ENCODE results near the gene CFL1.
"Not testable (repeated sequence)": the region's sequence is repeated elsewhere in the genome, so short reads cannot be mapped to it uniquely, and the experiment has no call there.

Gene CFL1

GRCh38 chr11:65896034-65896999 is 38.3 kb upstream of the CFL1 start:
- DNase-seq (ENCODE audit: extremely low spot score): no peak
- POLR2A ChIA-PET: interaction anchor here (1.2 to 2.0 kb wide), 2 partner anchors 37 to 176 kb away, joined by 3 to 6 read pairs; partner anchors contain the start of gene RNASEH2C
- CTCF ChIA-PET: interaction anchor here (0.6 to 1.4 kb wide), 3 partner anchors 8 to 185 kb away, joined by 3 read pairs; partner anchors contain the start of gene FIBP
- TF ChIP-seq FOXK2 (IDR thresholded peaks at IDR 0.05) (no peak), FOXA1 (IDR thresholded peaks at IDR 0.05) (no peak), L3MBTL2 (conservative IDR thresholded peaks at IDR 0.05) (no peak), ELF4 (IDR thresholded peaks at IDR 0.05) (no peak), SUZ12 (IDR thresholded peaks at IDR 0.05) (no peak), SP1 (IDR thresholded peaks at IDR 0.05) (no peak), FOXM1 (IDR thresholded peaks at IDR 0.05; ENCODE audit: borderline replicate concordance) (no peak)

DNA sequence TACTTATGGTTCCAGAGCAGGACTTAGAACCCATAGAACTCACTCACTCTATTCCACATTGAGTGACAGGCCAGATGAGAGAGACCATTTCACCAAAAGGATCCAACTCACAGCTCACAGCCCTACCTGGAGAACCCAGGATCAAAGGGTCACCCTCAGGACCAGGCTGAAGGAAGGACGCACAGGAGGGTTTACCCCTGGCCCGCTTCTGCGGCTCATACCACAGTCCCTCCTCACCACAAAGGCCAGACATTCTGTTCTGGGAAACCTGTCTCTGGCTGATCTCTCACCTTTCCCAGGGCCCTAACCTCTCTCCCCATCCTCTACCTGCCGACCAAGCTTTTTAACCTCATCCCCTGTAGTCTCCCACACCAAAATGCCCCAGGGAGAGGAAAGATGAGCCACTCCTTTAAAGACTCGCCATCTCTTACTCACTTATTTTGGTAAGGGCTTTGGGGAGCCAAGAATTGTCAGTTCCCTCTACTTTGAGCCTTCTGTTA is 37.6 kb upstream of the CFL1 start:
- POLR2A ChIA-PET: interaction anchor here (1.2 to 2.0 kb wide), 2 partner anchors 36 to 175 kb away, joined by 3 to 6 read pairs; partner anchors contain the start of gene RNASEH2C
- CTCF ChIA-PET: interaction anchor here (1.4 kb wide), 1 partner anchor 11 kb away, joined by 3 read pairs; no protein-coding TSS in a partner anchor
- TF ChIP-seq PKNOX1 (IDR thresholded peaks at IDR 0.05) (peak; percentile 55; the same call in 1 of the 2 replicates), FOXK2 (IDR thresholded peaks at IDR 0.05) (no peak)

GRCh38 chr11:65894034-65894591 is 36.1 kb upstream of the CFL1 start:
- CTCF ChIA-PET: no interaction called here
- POLR2A ChIA-PET: interaction anchor here (1.1 to 12.4 kb wide), 4 partner anchors 18 to 30 kb away, joined by 3 to 289 read pairs (median 4); partner anchors contain the start of genes CFL1, EFEMP2 and MUS81
- TF ChIP-seq LEF1 (IDR thresholded peaks at IDR 0.05; ENCODE audit: borderline replicate concordance) (no peak), ARNT (IDR thresholded peaks at IDR 0.05) (no peak), BHLHE40 (IDR thresholded peaks at IDR 0.05; ENCODE audit: borderline replicate concordance) (no peak), ZNF384 (IDR thresholded peaks at IDR 0.05) (no peak), ELF4 (IDR thresholded peaks at IDR 0.05) (no peak), SP1 (IDR thresholded peaks at IDR 0.05) (no peak), FOXA1 (IDR thresholded peaks at IDR 0.05) (no peak), PKNOX1 (IDR thresholded peaks at IDR 0.05) (no peak)
- no peak for DNase-seq (ENCODE audit: extremely low spot score)

More for the DNA sequence above, 37.6 kb upstream of the CFL1 start:
- no peak for DNase-seq (ENCODE audit: extremely low spot score)

GRCh38 chr11:65892661-65893317 is 34.8 kb upstream of the CFL1 start:
- TF ChIP-seq NFRKB (IDR thresholded peaks at IDR 0.05): no peak
- no peak for TF ChIP-seq HDGF (IDR thresholded peaks at IDR 0.05; ENCODE audit: borderline replicate concordance)
- no peak for TF ChIP-seq L3MBTL2 (conservative IDR thresholded peaks at IDR 0.05)
- TF ChIP-seq ELF4 (IDR thresholded peaks at IDR 0.05): no peak
- TF ChIP-seq SP1 (IDR thresholded peaks at IDR 0.05): no peak
- TF ChIP-seq PKNOX1 (IDR thresholded peaks at IDR 0.05): no peak
- no peak for TF ChIP-seq LEF1 (IDR thresholded peaks at IDR 0.05; ENCODE audit: borderline replicate concordance)
- TF ChIP-seq FOXM1 (IDR thresholded peaks at IDR 0.05; ENCODE audit: borderline replicate concordance): no peak
- TF ChIP-seq CTBP1 (IDR thresholded peaks at IDR 0.05; ENCODE audit: borderline replicate concordance): no peak
- TF ChIP-seq ARNT (IDR thresholded peaks at IDR 0.05): no peak
- no peak for TF ChIP-seq FOXK2 (IDR thresholded peaks at IDR 0.05)
- TF ChIP-seq ZNF384 (IDR thresholded peaks at IDR 0.05): no peak
- no peak for TF ChIP-seq TARDBP (IDR thresholded peaks at IDR 0.05)
- no peak for TF ChIP-seq FOXA1 (IDR thresholded peaks at IDR 0.05)
- TF ChIP-seq BHLHE40 (IDR thresholded peaks at IDR 0.05; ENCODE audit: borderline replicate concordance): no peak
- CTCF ChIA-PET: interaction anchor here (1.1 to 5.4 kb wide), 2 partner anchors 7 to 45 kb away, joined by 3 to 36 read pairs; partner anchors contain the start of gene FOSL1
- no peak for DNase-seq (ENCODE audit: extremely low spot score)
- POLR2A ChIA-PET: interaction anchor here (1.2 to 12.4 kb wide), 5 partner anchors 8 to 29 kb away, joined by 3 to 289 read pairs (median 35); partner anchors contain the start of genes CFL1, EFEMP2, FOSL1 and MUS81

GRCh38 chr11:65892137-65892540 is 34.2 kb upstream of the CFL1 start:
- not testable (repeated sequence) for DNase-seq (ENCODE audit: extremely low spot score)
- POLR2A ChIA-PET: interaction anchor here (1.0 to 12.4 kb wide), 9 partner anchors 9 to 180 kb away, joined by 3 to 289 read pairs (median 35); partner anchors contain the start of genes CFL1, EFEMP2, FOSL1 and KAT5
- CTCF ChIA-PET: interaction anchor here (0.9 to 5.4 kb wide), 3 partner anchors 8 to 107 kb away, joined by 3 to 36 read pairs (median 3); partner anchors contain the start of gene FOSL1

Measured in HEK293T (cell line).